NCI-H146 treated with DMSO at 0.1 percent for 48 hours (cell line): Measurements from ENCODE around the gene NPHP1.
"Not testable (repeated sequence)": the region's sequence is repeated elsewhere in the genome, so short reads cannot be mapped to it uniquely, and the experiment has no call there.

ENCODE experiments used
- DNase-seq: peaks from one replicate; lab custom pipeline; 2025; ENCODE audit not compliant: unreplicated experiment; lab: John Stamatoyannopoulos, UW

Gene NPHP1

GRCh38 chr2:110204408-110205385, at the start of gene NPHP1:
Gene NPHP1 (minus strand): TSS chr2:110205013. CDS start chr2:110204968, 45 bp downstream.
- peak; percentile 79 for DNase-seq

- DNase-seq: not testable (repeated sequence)
Observed at GRCh38 chr2:110248081-110248795, 43.4 kb upstream of the NPHP1 start.

- not testable (repeated sequence) for DNase-seq
Observed at GRCh38 chr2:110245488-110246435, 40.9 kb upstream of the NPHP1 start.

GRCh38 chr2:110243283-110243682, 38.5 kb upstream of the NPHP1 start:
- not testable (repeated sequence) for DNase-seq

- not testable (repeated sequence) for DNase-seq
Observed at GRCh38 chr2:110234514-110234913, 29.7 kb upstream of the NPHP1 start.

- not testable (repeated sequence) for DNase-seq
Observed at GRCh38 chr2:110229886-110230285, 25.1 kb upstream of the NPHP1 start.

GRCh38 chr2:110222626-110223025, 17.8 kb upstream of the NPHP1 start:
- not testable (repeated sequence) for DNase-seq

- DNase-seq: no peak
Observed at GRCh38 chr2:110221938-110222337, 17.1 kb upstream of the NPHP1 start.

GRCh38 chr2:110220190-110220564, 15.4 kb upstream of the NPHP1 start:
- no peak for DNase-seq

- DNase-seq: no peak
Observed at GRCh38 chr2:110219496-110220189, 14.8 kb upstream of the NPHP1 start.

GRCh38 chr2:110218889-110219288, 14.1 kb upstream of the NPHP1 start:
- DNase-seq: not testable (repeated sequence)

- no peak for DNase-seq
Observed at GRCh38 chr2:110216803-110217202, 12.0 kb upstream of the NPHP1 start.

GRCh38 chr2:110216199-110216598, 11.4 kb upstream of the NPHP1 start:
- no peak for DNase-seq

- no peak for DNase-seq
Observed at GRCh38 chr2:110215566-110216158, 10.8 kb upstream of the NPHP1 start.

- no peak for DNase-seq
Observed at GRCh38 chr2:110215091-110215490, 10.3 kb upstream of the NPHP1 start.

GRCh38 chr2:110213522-110213921, 8.7 kb upstream of the NPHP1 start:
- not testable (repeated sequence) for DNase-seq

GRCh38 chr2:110211938-110212858, 7.4 kb upstream of the NPHP1 start, which contains the start of gene MTLN:
Gene MTLN (minus strand): TSS chr2:110212547. CDS start chr2:110212525, 22 bp downstream.
- DNase-seq: peak; percentile 42

- DNase-seq: no peak
Observed at GRCh38 chr2:110205660-110206455, 1.0 kb upstream of the NPHP1 start.
